LoVo (cell line): ENCODE data around the gene POLG.

Experiments used
- DNase-seq: peaks from one replicate; pipeline ENCODE4 v3.0.0-alpha.2; 2016; ENCODE audit warnings: low spot score

The POLG gene

GRCh38 chr15:89370120-89370977 is 35.7 kb upstream of the POLG start:
- no peak for DNase-seq

DNA sequence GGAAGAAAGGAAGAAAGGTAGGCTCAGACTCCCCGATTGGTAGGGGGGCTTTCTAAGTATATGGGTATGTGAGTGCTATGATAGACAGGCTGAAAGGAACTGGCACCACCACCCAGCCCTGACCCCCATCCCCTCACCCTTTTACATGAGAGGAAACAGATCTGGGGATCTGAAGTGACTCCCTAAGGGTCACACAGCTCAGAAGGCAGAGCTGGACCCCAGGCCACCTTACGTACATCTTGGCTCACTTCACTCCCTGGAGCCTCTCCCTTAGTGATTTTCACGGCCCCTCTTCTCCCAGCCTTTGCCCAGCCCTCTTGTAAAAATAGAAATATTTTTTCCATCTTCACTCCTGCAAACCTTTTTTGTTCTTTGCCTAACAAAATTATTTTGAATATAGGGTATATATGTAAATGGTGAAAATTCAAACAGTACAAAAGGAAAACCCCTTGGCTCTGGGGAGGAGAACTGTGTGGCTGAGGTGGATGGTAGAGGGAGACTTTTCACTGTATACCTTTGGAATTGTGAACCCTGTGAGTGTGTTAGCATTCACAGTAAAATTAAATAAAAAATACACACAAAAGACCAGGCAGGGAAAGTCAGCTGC is 34.8 kb upstream of the POLG start:
- no peak for DNase-seq

- no peak for DNase-seq
Measured at GRCh38 chr15:89368566-89369223, 34.1 kb upstream of the POLG start.

DNA sequence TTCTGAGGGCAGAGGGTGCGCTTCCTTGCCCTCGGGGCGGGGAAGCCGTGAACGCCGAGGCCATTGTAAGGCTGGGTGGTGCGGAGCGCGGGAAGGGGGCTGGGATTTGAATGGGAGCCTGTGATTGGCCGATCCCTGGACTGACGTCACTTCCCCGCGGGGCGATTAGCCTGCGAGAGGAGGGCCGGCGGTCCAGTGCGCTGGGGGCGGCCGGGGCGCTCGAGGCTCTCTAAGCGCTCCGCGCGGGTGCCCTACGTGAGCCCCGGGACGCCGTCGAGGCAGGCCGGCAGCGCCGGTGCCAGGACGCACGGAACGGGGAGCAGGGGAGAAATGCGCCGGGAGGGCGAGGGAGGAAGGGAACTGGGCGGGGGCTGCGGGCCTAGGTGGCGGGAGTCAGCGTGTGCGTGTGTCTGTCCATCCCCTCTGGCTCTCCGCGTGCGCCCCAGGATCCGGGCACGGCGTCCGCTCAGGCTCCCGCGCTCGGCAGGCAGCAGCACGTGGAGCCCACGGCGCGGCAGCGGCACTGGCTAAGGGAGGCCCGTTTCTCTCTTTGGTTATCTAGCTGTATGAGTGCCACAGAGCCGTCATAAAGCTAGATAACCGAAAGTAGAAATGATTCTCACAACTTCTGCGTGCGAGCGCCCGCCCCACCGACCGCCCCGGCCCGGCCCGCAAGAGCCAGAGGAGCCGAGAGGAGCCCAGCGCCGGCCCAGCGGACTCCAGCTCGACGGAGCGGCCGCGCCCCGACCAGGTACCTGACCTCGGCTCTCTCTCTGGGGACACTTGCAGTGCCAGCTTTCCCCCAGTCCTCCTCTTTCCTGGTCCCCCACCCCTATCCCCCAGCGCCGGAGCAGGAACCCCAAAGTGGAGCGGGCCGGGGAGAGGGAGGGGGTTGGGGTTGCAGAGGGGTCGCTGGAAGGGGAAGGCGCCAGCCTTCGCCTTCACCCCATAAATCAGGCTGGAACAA is 33.1 kb upstream of the POLG start:
- no peak for DNase-seq

- DNase-seq, result no peak
Measured at GRCh38 chr15:89366656-89367393, 32.2 kb upstream of the POLG start.

- DNase-seq, result no peak
Measured at GRCh38 chr15:89365462-89366065, 30.9 kb upstream of the POLG start.

DNA sequence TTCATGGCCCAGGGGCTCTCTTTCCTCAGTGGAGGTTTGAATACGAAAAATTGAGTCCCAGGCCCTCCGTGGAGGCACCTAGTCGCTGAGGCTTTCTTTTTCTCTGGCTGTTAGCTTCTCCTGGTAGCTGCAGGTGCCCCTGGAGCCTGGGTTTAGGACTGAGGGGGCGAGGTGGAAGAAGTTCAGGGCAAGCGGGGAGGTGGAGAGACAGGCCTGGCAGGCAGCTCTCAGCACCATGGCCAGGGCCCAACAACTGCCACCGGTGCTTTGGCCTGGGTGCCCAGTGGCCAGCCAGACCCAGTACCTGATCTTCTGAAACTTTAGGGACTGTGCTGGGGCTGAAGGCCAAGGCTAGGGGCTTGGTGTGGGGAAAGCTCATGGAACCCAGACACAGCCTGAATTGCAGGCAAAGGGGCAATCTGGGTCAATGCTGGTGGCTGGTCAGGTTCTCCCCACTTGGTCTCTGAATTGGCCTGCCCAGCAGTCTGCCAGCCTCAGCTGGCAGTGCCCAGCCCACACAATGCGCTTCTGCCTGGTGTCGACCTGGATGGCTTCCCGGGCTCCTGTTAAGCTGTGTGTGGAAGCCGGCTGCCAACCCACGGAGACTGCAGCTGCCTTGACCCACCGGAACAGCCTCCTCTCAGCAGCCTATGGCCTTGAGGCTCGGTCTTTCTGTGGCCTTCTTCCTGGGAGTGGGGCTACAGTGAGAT is 30.3 kb upstream of the POLG start:
- no peak for DNase-seq

- no peak for DNase-seq
Measured at GRCh38 chr15:89364341-89364740, 29.7 kb upstream of the POLG start.

GRCh38 chr15:89363770-89364169 is 29.1 kb upstream of the POLG start:
- DNase-seq, result no peak

DNA sequence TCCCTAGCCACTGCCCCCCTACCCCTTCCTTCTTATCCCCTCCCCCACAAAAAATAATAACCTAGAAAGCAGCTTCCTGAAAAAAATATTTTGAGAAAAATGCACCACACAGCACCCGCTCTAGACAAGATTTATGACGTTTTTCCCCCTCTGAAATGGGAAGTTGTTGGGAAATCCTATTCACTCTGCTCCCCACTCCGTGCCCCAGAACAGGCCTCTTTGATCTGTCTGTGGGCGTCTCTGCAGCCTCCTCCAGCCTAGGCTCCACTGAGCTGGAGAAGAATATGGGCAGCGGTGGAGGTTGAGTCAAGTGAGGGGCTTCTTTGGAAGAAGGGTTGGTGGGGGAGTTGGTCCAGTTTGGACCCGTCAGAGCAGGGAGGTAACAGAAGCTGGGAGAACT is 28.5 kb upstream of the POLG start:
- DNase-seq, result no peak

GRCh38 chr15:89362203-89363101 is 27.8 kb upstream of the POLG start:
- DNase-seq, result no peak

- DNase-seq, result peak; percentile 67
Measured at GRCh38 chr15:89361451-89362202, 27.0 kb upstream of the POLG start.

DNA sequence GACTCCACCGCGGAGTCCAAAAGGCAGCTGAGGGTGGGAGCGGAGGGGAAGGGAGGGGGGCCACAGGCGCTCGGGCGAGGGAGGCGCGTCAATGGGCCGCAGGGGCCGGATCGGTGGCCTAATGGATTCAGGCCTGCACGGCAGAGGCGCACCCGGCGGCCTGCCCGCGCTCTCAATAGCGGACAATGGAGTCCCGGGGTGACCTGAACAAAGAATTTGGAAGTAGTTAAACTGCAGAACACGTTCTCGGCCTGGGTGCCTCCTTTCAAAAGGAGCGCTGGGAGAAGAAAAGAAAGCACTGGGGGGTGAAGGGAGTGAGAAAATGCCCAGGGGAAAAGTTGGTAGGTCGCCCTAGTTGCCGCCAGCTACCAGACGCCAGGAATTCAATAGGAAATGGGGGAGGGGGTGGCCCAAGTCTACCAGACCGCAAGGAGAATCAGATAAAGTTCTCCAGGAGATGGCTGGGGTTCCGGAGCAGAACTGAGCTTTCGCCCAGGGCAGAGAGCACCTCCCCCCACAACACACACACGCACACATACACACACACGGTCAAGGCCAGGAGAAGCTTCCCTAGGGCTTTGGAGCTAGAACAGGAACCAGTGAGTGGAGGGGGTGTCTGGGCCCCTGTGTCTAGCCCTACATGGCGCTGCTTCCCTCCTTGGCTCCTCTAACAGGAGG is 25.8 kb upstream of the POLG start:
- no peak for DNase-seq

DNA sequence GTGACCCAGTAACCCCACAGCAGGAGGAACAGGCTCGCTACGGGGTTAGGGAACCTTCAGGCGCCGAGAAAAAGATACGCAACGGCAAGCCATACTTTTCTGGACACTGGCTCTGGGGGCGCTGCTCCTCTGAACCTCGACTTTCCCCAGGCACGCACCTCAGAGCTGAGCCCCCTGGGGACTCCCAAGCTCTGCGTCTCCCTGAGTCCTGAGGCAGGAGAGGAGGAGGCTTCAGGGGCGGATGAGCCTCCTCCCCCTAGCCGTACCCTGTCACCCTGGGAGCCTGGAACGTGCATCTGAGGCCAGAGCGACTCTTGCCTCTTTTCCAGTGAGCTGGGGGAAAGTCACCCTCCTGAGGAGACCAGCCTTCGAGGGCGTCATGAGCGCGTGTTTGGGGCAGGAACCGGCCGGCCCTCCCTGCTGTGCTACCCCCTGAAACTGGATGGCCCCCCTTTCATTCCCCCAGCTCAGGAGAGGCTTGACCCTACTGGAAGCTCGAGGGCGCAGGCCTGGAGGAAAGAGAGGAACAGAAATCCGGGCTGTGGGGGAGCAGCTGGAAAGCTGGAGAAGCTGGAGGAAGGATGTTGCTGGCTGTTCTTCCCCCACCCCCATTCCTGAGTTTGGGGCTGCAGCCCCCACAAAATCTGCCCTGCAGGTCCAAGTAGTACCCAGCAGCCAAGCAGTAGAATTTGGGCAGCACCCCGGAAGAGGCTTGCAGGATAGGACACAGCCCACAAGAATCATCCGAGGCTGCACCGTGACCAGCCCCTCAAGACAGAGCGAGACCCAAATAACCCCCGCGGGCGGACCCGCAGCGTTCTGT is 25.1 kb upstream of the POLG start:
- no peak for DNase-seq

DNA sequence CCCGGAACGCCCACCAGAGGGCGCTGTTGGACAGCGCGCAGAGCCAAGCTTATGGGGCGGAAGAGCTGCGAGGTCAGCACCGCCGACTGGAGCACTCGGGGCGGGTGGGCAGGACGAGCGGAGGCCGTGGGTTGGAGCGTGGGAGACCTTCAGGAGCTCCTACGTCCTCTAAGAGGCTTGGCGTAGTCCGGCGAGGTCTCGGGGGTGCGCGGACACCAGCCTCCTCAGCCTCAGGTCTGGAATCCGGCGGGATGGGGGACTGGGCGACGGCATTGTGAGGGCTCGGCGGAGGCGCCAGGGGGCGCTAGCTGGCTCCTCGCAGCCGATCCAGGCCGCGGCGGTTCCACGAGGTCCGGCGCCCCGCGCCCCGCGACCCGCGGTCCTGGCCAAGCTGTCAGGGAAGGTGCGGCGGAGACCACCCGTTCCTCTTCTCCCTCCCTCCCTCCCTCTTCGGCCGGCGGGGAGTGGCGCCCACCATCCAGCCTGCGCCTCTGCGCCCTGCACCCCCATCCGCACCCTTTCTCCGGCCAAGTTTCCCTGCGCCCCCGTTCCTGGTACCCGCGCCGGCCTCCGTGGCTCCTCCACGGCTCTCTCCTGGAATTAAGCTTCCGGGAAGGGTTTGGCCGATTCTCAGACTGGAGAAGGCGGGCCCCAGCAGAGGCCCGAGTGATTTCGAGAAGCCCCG is 24.3 kb upstream of the POLG start:
- DNase-seq, result peak; percentile 90

DNA sequence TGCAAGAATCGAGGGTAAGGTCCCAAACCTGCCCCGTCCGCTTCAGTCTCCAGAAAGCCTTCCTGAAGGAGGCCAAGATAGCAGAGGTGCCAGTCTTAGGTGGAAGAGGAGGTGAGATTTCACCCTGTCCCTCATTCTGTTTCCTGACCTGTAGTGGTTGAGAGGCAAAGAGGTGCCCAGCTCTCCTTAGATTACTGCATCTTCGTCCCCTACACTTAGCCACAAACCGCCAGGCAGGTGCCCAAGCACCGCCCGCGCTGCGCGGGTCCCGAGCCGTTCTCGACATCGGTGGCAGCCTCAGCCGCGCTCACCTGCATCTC is 23.8 kb upstream of the POLG start:
- DNase-seq, result no peak
